G401.6 (cell line): ENCODE results near the gene TERB2.
"Not testable (repeated sequence)": the region's sequence is repeated elsewhere in the genome, so short reads cannot be mapped to it uniquely, and the experiment has no call there.

Source experiments
- FAIRE-seq: peaks from 2 replicates; lab custom pipeline; 2012; peaks lifted over from hg19 to GRCh38; lab: Jason Lieb, UNC

The TERB2 gene

DNA sequence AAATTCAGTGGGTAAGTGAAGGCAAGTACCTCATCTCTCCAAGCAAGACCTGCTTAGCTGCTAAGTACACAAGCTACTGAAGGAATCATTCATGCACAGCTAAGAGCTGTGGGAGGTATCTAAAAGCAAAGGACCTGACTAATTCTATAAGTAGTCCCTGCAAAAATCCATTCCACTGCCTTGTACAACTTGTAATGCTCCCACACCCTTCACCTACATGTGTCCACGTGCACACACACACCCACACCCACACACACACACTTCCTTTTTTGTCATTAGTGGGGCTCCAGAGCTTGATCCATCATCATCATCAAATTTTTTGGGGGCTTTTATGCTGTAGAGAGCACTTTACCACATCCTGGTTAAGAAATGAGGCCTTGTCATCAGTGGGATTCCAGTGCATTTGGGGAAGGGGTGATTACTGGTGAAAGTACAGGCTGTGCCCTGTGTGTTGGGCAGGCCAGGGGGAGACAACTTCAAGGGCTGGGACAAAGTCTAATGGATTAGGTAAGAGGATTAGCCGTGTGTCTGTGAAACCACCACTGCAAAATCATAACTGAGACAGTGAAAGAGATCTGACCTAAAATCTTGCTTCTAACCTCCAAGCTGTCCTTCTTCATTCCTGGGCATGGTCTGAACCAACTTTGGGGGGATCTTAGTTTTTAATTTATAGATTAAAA, 47.4 kb downstream of the TERB2 start:
- not testable (repeated sequence) for FAIRE-seq

DNA sequence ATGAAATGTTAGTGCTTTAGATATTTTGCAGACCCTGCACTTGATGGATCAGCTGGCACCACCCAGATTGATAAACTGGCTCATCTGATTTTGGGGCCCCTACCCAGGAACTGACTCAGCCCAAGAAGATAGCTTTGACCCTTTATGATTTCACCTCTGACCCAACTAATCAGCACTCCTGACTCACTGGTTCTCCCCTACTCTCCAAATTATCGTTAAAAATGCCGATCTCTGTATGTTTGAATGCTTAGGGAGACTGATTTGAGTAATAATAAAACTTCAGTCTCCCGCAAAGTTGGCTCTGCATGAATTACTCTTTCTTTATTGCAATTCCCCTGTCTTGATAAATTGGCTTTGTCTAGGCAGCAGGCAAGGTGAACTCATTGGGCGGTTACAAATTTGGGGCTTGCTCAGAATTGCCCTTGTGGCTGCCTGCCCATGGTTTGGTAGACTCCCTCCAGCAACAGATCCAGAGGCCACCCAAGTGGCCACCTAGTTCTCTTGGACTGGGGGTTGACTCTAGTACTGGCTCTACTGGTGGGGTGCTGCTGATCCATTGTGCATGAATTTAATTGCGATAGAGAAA, 48.2 kb downstream of the TERB2 start:
- FAIRE-seq = not testable (repeated sequence)

DNA sequence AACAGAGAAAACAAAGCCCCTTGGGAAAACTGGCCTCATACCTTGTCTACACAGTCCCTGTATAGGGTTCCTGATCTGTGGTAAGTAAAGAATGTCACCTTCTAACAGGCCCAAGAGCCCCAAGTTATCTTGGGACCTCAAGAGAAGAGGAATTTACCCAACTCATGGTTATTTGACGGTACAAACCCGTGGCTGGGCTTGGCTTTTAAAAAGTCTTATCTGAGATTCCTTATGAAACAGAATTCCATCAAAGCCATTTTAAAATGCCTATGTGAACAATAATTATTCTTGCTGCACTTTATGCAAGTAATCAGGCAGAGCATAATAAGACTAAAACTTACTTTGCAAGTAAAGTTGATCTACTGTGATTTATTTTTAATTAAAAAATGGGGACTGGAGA, 52.6 kb downstream of the TERB2 start:
- FAIRE-seq = no peak

DNA sequence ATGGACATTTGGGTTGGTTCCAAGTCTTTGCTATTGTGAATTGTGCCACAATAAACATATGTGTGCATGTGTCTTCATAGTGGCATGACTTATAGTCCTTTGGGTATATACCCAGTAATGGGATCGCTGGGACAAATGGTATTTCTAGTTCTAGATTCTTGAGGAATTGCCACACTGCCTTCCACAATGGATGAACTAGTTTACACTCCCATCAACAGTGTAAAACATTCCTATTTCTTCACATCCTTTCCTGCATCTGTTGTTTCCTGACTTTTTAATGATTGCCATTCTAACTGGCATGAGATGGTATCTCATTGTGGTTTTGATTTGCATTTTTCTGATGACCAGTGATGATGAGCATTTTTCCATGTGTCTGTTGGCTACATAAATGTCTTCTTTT, 58.6 kb downstream of the TERB2 start:
- not testable (repeated sequence) for FAIRE-seq

DNA sequence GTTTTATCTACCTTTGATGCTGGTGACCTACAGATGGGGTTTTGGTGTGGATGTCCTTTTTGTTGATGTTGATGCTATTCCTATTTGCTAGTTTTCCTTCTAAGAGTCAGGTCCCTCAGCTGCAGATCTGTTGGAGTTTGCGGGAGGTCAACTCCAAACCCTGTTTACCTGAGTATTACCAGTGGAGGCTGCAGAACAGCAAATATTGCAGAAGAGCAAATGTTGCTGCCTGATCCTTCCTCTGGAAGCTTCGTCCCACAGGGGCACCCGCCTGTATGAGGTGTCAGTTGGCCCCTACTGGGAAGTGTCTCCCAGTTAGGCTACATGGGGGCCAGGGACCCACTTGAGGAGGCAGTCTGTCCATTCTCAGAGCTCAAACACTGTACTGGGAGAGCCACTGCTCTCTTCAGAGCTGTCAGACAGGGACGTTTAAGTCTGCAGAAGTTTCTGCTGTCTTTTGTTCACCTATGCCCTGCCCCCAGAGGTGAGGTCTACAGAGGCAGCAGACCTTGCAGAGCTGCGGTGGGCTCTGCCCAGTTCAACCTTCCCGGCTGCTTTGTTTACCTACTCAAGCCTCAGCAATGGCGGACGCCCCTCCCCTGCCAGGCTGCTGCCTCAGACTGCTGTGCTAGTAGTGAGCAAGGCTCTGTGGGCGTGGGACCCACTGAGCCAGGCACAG, 63.9 kb downstream of the TERB2 start:
- not testable (repeated sequence) for FAIRE-seq

DNA sequence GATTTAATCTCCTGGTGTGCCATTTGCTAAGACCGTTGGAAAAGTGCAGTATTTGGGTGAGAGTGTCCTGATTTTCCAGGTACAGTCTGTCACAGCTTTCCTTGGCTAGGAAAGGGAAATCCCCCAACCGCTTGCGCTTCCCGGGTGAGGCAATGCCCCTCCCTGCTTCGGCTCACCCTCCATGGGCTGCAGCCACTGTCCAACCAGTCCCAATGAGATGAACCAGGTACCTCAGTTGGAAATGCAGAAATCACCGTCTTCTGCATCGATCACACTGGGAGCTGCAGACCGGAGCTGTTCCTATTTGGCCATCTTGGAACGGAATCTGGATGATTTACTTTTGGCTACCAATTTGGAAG, 64.4 kb downstream of the TERB2 start:
- FAIRE-seq = not testable (repeated sequence)

DNA sequence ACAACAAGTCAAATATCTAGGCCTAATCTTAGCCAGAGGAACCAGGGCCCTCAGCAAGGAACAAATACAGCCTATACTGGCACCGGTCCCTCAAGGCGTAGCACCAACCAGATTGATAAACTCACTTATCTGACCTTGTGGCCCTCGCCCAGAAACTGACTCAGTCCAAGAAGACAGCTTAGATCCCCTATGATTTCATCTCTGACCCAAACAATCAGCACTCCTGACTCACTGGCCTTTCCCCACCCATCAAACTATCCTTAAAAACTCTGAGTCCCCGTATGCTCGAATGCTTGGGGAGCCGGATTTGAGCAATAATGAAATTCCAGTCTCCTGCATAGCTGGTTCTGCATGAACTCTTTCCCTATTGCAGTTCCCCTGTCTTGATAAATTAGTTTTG, 64.9 kb downstream of the TERB2 start:
- FAIRE-seq = no peak

DNA sequence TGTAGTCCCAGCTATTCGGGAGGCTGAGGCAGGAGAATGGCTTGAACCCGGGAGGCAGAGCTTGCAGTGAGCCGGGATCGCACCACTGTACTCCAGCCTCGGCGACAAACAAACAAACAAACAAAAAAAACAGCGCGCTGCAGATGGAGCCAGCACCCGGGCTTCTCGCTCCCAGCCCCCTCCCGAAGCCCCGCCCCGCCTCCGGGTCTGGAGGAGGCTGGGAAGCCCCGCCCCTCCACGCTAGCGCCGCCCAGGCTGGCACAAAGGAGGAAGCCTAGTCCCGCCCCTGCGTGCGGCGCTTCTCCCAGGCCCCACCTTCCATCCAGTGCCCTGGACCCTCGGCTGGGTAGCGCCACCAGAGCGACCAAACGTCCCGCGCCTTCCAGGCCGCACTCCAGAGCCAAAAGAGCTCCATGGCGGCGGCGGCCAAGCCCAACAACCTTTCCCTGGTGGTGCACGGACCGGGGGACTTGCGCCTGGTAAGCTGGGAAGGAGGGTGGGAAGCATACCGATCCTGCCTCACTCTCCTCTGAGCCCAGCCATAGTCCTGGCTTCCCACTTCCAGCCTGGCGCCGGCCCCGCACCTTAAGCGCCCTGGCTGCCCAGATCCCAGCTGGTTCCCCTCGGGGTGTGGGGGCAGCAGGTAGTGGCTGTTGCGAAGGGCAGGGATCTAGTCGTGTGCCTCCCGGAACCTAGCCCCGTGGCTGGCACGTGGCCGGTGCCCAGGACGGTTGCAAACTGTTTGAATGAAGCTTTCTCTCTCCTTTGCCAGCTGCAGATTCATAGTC, 66.6 kb downstream of the TERB2 start, which contains the start of gene SORD:
Gene SORD (plus strand): TSS at position 325 of the 788 bp plus-strand sequence. CDS start 89 bp downstream, at position 414.
- FAIRE-seq = peak; percentile 68

DNA sequence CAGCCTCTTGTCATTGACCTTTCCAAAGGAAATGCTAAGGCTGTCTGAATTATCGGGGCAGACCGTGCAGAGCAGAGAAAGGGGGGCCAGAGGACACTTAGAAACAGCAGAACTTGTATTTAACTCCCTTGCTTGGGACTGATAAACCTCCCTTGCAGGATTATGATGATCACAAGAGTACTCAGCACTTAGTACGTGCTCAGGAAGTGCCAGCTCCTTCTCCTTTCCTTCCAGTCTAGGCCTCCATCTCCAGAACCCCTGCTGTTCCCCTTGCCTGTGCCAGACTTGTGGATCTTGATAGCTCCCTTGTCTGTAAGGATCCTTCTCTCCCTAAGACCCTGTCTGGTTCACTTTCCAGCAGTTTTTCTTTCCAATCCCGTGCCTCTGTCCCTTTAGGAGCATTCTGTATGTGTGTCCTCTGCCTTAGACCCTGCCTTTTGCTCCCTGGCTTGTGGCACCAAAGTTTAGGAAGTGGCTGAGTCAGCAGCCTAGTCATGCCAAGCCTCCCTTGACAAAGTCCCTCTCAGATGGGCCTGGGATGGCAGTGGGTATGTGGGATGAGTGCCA, 67.3 kb downstream of the TERB2 start:
- no peak for FAIRE-seq

DNA sequence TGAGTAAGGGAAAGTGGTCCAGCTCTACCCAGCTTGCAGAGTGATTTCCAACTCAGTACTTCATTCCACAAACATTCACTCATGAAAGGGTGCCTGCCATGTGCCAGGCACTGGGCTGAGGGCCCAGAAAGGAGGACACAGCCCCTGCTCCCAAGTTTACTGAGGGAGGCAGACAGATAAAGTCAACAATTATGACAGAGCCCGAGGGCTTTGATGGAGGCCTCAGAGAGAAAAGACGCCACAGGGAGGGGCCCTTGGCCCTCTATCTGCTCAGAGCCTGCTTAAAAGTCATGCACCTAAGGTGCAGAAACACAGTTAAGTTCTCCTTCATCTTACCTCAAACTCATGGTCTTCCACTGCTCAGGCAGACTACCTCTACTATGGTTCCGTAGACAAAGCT, 68.2 kb downstream of the TERB2 start:
- FAIRE-seq = not testable (repeated sequence)

DNA sequence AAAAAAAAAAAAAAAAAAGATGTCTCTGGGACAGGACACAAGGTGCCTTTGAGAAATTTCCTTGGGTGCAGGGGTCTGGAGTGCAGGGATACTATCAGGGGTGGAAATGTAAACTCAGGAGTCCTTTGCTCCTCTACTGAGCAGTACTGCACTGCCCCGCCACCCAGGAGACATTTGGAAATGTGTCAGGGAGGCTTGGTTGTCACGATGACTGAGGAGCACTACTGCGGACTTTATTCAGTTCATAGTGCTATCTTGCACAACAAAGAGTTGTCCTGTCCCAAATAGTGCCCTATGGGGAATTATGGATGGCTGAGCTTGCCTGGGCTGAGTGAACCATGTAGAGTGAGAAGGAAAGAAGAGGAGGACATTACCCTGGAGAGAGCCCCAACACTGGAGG, 69.1 kb downstream of the TERB2 start:
- FAIRE-seq = not testable (repeated sequence)

DNA sequence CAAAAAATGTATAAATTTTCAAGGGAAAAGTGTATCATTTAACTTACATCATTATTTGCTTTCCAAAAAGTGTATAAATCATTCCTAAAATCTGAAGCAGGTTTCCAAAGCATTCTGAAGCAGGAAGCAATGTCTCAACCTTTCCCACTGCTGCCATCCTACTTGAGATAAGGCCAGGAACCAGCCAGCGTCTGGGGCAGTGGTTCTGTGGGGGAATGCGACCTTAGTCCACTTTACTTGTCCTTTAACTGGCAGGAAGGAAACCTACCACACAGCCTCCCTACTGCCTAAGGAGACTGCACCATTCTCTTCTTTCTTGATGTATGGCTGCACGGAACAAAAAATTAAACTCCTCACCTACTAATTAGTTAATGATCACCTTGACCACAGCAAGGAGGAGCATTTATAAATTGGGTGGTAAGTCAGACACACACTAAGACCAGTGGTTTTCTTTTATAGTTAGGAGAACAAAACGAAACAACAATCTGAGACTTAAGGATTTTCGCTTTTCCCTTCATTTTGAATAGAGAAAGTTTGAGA, 70.2 kb downstream of the TERB2 start:
- FAIRE-seq = no peak

DNA sequence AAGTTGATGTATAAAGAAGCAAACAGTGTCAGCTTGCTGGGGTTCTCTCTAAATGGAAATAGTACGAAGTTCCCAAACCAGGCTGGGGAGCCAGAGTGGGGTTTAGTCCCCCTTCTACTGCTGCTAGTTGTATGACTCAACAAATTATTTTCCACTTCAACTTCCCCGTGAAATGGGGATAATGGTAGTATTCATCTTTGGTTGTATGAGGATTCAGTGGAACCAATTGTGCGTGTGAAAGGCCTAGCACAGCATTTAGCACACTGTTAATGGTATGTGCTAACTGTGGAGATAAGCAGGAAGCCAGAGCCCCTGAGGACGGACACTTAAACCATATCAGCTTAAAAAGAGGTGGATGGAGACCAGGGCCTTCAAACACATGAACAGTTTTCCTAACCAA, 70.7 kb downstream of the TERB2 start:
- no peak for FAIRE-seq
